Stimulated activated CD8-positive, alpha-beta memory T cell treated with anti-CD3 and anti-CD28 coated beads, Interleukin-12 subunit alpha, Interleukin-12 subunit beta, amount 100 ng/mL, for 24 hours (primary cell): ENCODE measurements around the gene CRTC1.
A peak's percentile ranks its signal among the peaks of the same experiment; 100 is the strongest.

Experiments
- DNase-seq: peaks from one replicate; pipeline ENCODE4 v3.0.0-alpha.2; 2020; ENCODE audit errors: extremely low read depth

CRTC1 gene

DNA sequence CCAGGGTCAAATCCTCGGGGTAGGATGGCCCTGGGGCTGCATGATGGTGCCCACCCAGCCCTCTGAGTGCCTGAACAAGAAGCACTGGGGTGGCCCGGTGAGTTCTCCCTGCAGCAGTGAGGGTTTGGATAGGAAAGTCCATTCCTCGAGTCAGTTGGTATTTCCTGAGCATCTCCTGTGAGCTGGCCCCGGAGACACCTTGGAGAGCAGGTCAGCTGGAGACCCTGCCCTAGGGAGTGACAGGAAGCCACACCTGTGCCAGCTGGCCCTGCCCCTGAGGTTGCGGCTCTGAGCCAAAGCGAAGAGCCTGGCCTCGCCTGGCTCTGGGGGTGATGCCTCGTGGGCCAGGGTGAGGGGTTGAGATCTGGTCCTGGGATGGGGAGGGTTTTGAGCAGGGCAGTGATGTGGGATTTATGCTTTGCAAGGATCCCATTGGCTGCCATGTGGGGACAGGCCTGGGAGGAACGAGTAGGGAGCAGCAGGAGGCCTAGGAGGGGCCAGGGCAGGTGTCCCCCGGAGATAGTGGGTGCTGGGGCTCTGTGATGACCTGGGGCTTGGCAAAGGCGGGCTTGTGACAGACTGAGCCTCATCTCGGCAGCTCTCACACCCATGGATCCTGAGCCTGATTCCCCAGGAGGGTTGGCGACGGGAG lies 16.0 kb downstream of the CRTC1 start:
- DNase-seq = no peak

DNA sequence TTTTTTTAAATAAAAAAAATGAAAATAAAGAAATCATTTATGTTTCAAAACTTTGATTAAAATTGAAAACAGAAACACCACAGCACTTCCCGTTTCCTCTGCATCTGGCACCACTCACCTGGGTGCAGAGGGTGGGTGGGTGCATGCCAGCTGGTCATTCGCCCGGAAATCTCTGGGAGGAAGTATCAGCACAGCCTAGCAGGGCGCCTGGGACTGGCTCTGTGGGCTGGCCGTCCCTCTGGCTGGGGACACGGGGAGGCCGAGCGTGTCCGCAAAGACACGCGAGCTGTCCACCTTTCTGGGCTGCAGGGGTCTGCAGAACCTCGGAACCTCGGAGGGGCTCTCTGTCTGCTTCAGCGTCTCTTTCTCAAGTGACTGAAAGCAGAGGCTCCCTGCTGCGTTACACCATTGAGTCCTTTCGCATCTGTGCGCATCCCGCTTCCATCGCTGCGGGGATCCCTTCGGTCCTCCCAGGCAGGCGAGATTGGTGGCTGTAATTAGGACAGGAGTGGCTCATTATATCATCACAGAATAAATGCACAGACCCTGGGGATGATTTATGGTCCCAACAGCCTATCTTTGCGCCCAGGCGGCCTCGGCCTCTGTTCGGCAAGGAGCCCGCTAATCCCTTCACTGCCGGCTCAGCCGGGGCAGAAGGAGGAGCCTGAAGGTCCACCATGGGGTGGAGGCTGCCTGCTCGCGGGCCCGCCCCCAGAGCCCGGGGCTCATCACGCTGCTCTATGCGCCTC lies 17.2 kb downstream of the CRTC1 start:
- DNase-seq = peak; percentile 23

DNA sequence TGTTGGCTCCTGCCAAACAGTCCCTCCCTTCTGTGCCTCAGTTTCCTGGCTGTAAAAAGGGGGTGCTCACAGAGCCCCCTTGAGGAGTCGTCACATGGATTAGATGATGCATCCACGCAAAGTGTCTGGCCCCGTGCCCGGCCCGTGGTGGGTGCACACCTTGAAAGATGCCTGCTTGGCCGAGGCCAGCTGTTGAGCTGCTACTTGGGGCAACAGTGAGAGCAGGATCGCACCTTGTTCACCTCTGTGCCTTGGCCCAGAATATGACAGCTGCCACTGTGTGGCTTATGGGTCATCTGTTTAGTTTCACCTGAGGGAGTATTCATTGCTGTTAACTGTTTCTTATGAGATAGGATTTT lies 17.7 kb downstream of the CRTC1 start:
- no peak for DNase-seq

GRCh38 chr19:18704054-18704453 lies 20.6 kb downstream of the CRTC1 start:
- no peak for DNase-seq

GRCh38 chr19:18704971-18705370 lies 21.5 kb downstream of the CRTC1 start:
- DNase-seq = no peak

DNA sequence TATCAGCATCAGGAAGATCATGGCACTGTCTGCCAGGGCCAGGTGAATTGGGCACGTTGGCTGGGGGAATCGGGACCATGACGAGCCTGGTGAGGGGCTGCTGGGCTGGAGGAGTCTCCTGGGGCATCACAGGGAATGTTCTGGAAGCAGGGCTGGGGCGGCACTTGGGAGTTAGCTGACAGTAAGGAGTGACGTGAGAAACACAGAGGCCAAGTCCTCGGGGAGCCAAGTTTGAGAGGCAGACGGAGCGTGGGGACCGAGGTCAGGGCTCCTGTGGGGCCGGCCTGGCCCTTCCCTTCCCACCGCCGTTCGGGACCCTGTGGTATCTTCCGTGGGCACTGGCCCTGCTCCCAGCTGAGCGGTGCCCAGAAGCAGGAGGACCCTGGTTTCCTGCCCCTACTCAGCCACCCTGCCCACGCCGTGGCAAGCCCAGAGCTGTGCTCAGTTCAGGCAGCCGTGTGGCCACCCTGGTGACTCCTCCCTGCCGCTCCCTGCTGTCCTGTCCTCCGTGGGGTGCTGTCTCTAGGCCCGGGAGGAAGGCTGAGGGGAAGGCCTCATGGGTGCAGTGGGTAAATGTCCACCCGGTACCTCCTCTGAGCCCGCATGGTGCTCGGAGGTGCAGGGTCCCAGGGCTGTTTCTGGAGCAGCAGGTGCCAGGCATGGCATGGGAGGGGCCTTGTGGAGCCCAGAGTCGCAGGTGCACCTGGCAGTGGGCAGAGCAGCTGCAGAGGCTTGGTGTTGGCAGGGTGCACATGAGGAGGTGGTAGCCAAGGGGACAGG lies 25.2 kb downstream of the CRTC1 start:
- no peak for DNase-seq

DNA sequence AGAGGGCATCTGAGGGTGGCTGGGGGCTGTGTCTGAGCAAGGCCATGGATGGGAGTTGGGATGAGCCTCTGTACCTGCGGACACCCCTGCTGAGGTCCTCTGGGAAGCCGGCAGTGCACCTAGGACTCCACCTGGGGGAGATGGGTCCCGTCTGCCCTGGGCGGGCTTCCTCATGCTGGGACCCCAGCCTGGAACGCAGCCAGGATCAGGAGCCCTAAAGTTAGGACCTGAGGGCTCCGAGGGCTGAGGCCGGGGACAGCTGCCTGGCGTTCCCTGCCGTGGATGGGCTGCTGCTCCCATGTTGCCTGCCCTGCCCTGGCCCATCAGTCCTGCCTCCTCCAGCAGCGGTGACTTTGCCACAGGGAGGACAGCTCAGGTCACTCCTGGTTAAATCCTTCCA lies 26.1 kb downstream of the CRTC1 start:
- DNase-seq = no peak

DNA sequence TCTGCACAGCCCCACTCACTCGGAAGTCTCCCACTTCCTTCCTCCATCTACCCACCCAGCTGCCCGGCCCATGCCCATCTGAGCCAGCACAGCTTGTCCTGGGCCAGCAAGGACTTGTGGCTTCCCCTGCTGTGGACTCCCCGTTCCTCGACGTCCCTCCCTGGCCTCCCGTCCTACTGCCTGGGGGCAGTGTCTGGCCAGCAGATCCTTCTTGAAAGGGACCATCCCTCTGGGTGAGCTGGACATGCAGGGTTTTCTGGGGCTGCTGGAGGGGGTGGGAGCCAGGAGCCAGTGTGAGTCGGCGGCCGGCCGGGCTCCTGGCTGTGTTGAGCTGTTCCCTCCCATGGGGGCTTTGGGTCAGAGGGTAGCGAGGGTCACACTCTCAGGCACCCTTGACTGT lies 26.7 kb downstream of the CRTC1 start:
- DNase-seq = no peak

GRCh38 chr19:18710996-18711751 lies 27.7 kb downstream of the CRTC1 start:
- no peak for DNase-seq

DNA sequence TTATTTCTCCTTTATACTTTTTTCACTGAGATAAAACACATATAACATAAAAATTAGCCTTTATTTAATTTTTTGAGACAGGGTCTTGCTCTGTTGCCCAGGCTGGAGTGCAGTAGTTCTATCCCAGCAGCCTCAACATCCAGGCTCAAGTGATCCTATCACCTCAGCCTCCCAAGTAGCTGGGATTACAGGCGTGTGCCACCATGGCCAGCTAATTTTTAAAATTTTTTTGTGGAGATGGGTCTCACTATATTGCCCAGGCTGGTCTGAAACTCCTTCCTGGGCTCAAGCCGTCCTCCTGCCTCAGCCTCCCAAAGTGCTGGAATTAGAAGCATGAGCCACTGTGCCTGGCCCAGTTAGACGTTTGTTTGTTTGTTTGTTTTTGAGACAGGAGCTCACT lies 28.4 kb downstream of the CRTC1 start:
- DNase-seq = no peak

DNA sequence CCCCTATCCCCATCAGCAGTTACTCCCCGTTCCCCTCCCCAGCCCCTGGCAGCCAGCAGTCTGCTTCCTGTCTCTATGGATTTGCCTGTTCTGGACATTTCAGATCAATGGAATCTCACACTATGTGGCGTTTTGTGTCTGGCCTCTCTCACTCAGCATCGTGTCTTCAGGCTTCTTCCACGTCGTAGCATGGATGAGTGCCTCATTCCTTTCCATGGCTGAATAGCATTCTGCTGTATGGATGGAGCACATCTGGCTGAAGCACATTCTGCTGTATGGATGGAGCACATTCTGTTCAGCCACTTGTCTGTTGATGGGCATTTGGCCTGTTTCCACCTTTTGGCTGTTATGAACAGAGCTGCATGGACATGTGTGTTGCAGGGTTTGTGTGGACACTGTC lies 29.5 kb downstream of the CRTC1 start:
- DNase-seq = no peak

- no peak for DNase-seq
Observed at GRCh38 chr19:18713550-18714117, 30.2 kb downstream of the CRTC1 start.

DNA sequence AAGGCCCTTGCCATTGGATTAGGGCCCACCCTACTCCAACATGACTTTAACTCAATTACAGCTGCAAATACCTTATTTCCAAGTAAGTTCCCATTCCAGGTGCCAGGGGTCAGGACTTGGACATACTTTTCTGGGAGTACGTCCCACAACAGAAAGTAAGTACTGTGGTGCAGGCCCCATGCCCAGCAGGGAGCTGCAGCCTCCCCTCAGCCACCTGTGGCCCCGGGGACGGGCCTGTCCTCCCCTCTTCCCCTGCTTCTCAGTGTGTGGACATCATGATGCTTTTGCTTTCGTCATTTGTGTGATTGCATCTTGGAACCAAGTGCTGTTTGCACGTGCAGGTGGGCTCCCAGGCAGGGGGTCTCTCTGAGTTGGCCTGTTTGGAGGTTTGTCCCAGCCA lies 31.9 kb downstream of the CRTC1 start:
- DNase-seq = no peak

- DNase-seq = no peak
Observed at GRCh38 chr19:18716857-18717256, 33.4 kb downstream of the CRTC1 start.

DNA sequence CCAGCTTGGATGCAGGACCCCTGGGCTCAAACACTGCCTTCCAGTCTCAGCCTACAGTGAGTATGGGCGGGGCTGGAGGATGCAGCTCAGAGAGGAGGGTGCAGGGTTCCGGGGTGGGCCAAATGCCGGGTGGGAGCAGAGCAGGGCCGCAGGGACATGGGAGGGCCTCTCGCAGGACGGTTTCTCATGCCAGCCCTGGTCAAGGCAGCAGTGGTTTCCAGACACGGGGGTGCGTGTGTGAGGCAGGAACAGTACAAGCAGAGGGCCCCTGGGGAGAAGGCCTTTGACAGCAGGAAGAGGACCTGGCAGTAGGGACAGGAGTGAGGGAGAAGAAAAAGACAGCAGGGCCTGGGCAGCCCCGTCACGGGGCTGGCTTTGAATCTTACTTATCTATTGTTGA lies 34.1 kb downstream of the CRTC1 start:
- no peak for DNase-seq

GRCh38 chr19:18718015-18718526 lies 34.6 kb downstream of the CRTC1 start:
- no peak for DNase-seq

DNA sequence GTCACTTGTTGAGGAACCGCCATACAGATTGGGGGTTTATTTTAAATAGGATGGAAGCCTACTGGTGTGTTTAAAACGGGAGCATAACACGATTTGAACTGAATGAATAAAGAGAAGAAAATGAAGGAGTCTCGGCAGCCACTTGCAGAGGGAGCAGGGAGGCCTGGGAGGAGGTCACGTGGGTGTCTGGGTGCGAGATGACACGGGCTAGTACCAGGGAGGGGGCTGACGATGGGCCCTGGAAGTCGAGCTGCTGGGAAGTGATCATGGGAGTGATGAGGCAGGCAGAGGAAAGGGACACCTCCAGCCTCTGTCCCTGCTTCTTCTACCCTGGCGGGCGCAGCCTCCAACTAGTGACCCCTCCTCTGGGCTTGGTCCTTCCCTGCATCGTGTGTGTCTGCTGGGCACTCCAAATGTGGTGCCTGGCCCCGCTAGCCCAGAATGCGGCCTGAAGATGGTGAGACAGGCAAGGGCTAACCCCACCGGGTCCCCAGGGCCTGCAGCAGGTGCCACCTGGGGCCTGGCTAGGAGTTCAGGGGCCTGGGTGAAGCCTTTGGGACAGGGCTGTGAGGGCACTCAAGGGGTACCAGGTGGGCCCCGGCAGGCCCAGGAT lies 35.5 kb downstream of the CRTC1 start:
- DNase-seq = no peak

DNA sequence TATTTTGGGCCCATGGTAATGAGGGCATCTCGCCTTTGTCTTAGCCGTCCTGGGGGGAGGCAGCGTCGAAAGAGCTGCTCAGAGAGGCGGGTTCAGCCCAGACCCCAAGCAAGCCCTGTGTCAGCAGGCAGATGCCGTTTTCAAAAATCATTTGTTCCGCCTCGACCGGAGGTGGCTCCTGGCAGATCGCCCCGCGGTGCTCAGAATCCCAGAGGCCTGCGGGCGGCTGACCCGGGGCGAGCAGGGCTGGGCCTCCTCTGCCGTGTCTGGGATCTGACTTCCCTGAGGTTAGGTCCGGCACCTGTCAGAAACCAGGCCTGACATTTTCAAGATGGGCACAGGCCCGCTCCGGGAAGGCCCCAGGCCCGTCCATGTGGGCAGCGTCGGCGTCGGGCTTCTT lies 36.1 kb downstream of the CRTC1 start:
- DNase-seq = no peak

DNA sequence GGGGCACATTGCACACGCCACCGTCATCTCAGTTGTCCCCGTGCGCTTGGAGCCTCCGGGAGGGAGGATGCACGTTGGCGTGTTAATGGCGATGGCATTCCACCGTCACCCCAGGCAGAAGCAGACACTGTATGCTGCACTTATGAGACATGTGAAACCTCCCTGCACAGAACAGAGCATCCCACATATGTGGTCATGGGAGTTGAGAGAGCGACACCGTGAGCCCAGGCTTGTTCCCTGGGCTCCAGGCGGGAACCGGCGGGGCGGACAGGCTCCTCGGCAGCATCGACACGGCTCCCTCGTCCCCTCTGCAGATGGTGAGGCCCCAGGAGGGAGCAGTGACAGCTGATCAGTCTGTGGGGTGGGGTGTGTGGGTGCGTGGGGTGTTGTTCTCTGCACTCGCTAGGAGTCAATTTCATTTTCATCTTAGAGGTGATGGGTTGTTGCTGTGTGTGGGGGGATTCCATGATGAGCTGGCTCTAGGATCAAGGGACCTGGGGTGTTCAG lies 40.4 kb downstream of the CRTC1 start:
- no peak for DNase-seq

- no peak for DNase-seq
Observed at GRCh38 chr19:18725841-18726770, 42.6 kb downstream of the CRTC1 start.
